Loucy (cell line): ENCODE measurements around the gene SP1.

Experiments used
- H2AFZ ChIP-seq: fragments of 200-600 bp; sonication (generic); 2 replicates; pipeline ENCODE4 v1.6.0; 2016; ENCODE audit warnings: antibody characterized with exemption, mild to moderate bottlenecking, low read length, moderate library complexity
- H3F3A ChIP-seq: fragments of 200-600 bp; 2 replicates; pipeline ENCODE4 v1.6.0; 2016; ENCODE audit warnings: antibody characterized with exemption, low read depth, mild to moderate bottlenecking
- H3K27me3 ChIP-seq: fragments of 200-600 bp; sonication (generic); 2 replicates; pipeline ENCODE4 v1.6.1; 2014; ENCODE audit warnings: low read length, mild to moderate bottlenecking; ENCODE audit not compliant: insufficient read depth, poor library complexity, severe bottlenecking
- H3K36me3 ChIP-seq: fragments of 200-600 bp; sonication (generic); 2 replicates; pipeline ENCODE4 v1.6.1; 2016; ENCODE audit warnings: low read length; ENCODE audit not compliant: insufficient read depth
- H3K4me1 ChIP-seq: fragments of 200-600 bp; sonication (generic); 2 replicates; pipeline ENCODE4 v1.5.1; 2014; ENCODE audit warnings: low read length, mild to moderate bottlenecking; ENCODE audit not compliant: insufficient read depth, poor library complexity, severe bottlenecking
- H3K4me2 ChIP-seq: fragments of 200-600 bp; sonication (generic); 2 replicates; pipeline ENCODE4 v1.6.0; 2014; ENCODE audit warnings: antibody characterized with exemption, low read length, low read depth, mild to moderate bottlenecking; ENCODE audit not compliant: poor library complexity, severe bottlenecking
- H3K4me3 ChIP-seq: fragments of 200-600 bp; sonication (generic); 2 replicates; pipeline ENCODE4 v1.5.1; 2014; ENCODE audit warnings: low read length, mild to moderate bottlenecking, mixed read lengths; ENCODE audit not compliant: poor library complexity, severe bottlenecking
- H3K79me2 ChIP-seq: fragments of 200-600 bp; sonication (generic); 2 replicates; pipeline ENCODE4 v1.6.1; 2014; ENCODE audit warnings: low read length; ENCODE audit not compliant: insufficient read depth
- H3K9ac ChIP-seq: fragments of 200-600 bp; sonication (generic); 2 replicates; pipeline ENCODE4 v1.6.0; 2014; ENCODE audit warnings: mild to moderate bottlenecking, low read depth, low read length, moderate library complexity; ENCODE audit not compliant: poor library complexity, severe bottlenecking
- H3K9me2 ChIP-seq: fragments of 200-600 bp; sonication (generic); replicated peaks from 2 replicates; pipeline ENCODE4 v1.6.1; 2016; ENCODE audit warnings: low read depth, low read length, mixed read lengths
- H3K9me3 ChIP-seq: fragments of 200-600 bp; sonication (generic); 2 replicates; pipeline ENCODE4 v1.6.1; 2014; ENCODE audit warnings: mild to moderate bottlenecking, antibody characterized with exemption, low read length, low read depth; ENCODE audit not compliant: insufficient read depth
- H4K20me1 ChIP-seq: fragments of 200-600 bp; sonication (generic); 2 replicates; pipeline ENCODE4 v1.6.0; 2014; ENCODE audit warnings: antibody characterized with exemption, low read length, mild to moderate bottlenecking; ENCODE audit not compliant: insufficient read depth, poor library complexity, severe bottlenecking
- CTCF ChIP-seq: fragments of 200-600 bp; sonication (generic); conservative IDR thresholded peaks from 2 replicates; pipeline ENCODE4 v1.5.1; 2014; ENCODE audit warnings: mild to moderate bottlenecking, antibody characterized with exemption, low read length
- EZH2phosphoT487 ChIP-seq: fragments of 200-600 bp; IDR thresholded peaks from 2 replicates; pipeline ENCODE4 v1.6.1; 2018; ENCODE audit warnings: antibody characterized with exemption, mild to moderate bottlenecking, moderate library complexity, borderline replicate concordance

SP1 gene

GRCh38 chr12:53465679-53466078 is 85.7 kb downstream of the SP1 start:
- Histone ChIP-seq H3F3A (peaks cover 3% of the 10 kb centered on the region), H3K79me2 (peaks cover 86% of the 10 kb centered on the region), H3K27me3 (no peaks in the 10 kb centered on the region), H2AFZ (no peak overlapping the region), H4K20me1 (peaks cover 90% of the 10 kb centered on the region), H3K9me3 (no peaks in the 10 kb centered on the region), H3K4me3 (no peak overlapping the region), H3K36me3 (peaks cover 100% of the 10 kb centered on the region), H3K9ac (no peak overlapping the region), H3K4me1 (peaks cover 32% of the 10 kb centered on the region), H3K9me2 (no peaks in the 10 kb centered on the region), H3K4me2 (no peak overlapping the region)
- TF ChIP-seq EZH2phosphoT487 (no peak), CTCF (no peak)
